GM21526 (cell line): Measurements from ENCODE around the gene IL6.

Experiments
- ATAC-seq: cut with Tn5 transposase; IDR thresholded peaks from one replicate; pipeline ENCODE4 v1.9.1; 2021; ENCODE audit warnings: moderate library complexity; ENCODE audit not compliant: unreplicated experiment, low FRiP score

The IL6 gene

DNA sequence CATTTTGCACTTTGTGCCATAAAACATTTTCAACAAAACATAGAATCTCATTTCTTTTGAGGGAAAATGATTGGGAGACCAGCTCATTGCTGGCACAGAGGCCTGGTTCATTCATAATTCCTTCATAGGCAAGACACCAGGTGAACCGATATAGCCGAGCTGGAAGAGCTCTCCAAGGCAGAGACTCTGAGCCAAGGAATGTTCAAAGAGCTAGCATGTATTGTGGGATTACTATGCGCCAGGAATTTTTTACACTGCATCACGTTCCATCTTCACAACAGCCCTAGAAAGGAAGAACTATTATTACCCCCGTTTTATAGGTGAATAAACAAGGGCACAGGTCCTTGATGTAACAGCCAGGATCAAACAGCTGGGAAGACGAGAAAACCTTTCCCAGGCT is 2.1 kb upstream of the IL6 start:
- ATAC-seq: no peak

DNA sequence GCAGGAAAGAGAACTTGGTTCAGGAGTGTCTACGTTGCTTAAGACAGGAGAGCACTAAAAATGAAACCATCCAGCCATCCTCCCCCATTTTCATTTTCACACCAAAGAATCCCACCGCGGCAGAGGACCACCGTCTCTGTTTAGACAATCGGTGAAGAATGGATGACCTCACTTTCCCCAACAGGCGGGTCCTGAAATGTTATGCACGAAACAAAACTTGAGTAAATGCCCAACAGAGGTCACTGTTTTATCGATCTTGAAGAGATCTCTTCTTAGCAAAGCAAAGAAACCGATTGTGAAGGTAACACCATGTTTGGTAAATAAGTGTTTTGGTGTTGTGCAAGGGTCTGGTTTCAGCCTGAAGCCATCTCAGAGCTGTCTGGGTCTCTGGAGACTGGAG is 1.4 kb upstream of the IL6 start:
- no peak for ATAC-seq

DNA sequence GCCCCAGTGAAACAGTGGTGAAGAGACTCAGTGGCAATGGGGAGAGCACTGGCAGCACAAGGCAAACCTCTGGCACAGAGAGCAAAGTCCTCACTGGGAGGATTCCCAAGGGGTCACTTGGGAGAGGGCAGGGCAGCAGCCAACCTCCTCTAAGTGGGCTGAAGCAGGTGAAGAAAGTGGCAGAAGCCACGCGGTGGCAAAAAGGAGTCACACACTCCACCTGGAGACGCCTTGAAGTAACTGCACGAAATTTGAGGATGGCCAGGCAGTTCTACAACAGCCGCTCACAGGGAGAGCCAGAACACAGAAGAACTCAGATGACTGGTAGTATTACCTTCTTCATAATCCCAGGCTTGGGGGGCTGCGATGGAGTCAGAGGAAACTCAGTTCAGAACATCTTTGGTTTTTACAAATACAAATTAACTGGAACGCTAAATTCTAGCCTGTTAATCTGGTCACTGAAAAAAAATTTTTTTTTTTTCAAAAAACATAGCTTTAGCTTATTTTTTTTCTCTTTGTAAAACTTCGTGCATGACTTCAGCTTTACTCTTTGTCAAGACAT is 574 bp upstream of the IL6 start:
- ATAC-seq: peak; percentile 84

DNA sequence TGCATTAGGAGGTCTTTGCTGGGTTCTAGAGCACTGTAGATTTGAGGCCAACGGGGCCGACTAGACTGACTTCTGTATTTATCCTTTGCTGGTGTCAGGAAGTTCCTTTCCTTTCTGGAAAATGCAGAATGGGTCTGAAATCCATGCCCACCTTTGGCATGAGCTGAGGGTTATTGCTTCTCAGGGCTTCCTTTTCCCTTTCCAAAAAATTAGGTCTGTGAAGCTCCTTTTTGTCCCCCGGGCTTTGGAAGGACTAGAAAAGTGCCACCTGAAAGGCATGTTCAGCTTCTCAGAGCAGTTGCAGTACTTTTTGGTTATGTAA is 675 bp downstream of the IL6 start:
- no peak for ATAC-seq

DNA sequence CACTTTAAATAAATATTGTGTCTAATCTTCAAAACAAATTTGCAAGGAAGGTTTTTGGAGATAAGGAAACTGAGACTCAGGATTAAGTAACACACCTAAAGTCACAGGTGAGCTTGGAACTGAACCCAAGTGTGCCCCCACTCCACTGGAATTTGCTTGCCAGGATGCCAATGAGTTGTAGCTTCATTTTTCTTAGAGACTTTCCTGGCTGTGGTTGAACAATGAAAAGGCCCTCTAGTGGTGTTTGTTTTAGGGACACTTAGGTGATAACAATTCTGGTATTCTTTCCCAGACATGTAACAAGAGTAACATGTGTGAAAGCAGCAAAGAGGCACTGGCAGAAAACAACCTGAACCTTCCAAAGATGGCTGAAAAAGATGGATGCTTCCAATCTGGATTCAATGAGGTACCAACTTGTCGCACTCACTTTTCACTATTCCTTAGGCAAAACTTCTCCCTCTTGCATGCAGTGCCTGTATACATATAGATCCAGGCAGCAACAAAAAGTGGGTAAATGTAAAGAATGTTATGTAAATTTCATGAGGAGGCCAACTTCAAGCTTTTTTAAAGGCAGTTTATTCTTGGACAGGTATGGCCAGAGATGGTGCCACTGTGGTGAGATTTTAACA is 1.5 kb downstream of the IL6 start:
- no peak for ATAC-seq

DNA sequence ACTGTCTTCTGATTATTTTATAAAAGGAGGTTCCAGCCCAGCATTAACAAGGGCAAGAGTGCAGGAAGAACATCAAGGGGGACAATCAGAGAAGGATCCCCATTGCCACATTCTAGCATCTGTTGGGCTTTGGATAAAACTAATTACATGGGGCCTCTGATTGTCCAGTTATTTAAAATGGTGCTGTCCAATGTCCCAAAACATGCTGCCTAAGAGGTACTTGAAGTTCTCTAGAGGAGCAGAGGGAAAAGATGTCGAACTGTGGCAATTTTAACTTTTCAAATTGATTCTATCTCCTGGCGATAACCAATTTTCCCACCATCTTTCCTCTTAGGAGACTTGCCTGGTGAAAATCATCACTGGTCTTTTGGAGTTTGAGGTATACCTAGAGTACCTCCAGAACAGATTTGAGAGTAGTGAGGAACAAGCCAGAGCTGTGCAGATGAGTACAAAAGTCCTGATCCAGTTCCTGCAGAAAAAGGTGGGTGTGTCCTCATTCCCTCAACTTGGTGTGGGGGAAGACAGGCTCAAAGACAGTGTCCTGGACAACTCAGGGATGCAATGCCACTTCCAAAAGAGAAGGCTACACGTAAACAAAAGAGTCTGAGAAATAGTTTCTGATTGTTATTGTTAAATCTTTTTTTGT is 2.3 kb downstream of the IL6 start:
- no peak for ATAC-seq

DNA sequence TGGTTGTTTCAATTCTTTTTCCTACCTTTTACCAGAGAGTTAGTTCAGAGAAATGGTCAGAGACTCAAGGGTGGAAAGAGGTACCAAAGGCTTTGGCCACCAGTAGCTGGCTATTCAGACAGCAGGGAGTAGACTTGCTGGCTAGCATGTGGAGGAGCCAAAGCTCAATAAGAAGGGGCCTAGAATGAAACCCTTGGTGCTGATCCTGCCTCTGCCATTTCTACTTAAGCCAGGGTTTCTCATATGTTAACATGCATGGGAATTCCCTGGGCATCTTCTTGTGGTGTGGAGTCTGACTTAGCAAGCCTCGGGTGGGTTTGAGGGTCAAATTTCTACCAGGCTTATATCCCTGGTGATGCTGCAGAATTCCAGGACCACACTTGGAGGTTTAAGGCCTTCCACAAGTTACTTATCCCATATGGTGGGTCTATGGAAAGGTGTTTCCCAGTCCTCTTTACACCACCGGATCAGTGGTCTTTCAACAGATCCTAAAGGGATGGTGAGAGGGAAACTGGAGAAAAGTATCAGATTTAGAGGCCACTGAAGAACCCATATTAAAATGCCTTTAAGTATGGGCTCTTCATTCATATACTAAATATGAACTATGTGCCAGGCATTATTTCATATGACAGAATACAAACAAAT is 3.2 kb downstream of the IL6 start:
- ATAC-seq: no peak

DNA sequence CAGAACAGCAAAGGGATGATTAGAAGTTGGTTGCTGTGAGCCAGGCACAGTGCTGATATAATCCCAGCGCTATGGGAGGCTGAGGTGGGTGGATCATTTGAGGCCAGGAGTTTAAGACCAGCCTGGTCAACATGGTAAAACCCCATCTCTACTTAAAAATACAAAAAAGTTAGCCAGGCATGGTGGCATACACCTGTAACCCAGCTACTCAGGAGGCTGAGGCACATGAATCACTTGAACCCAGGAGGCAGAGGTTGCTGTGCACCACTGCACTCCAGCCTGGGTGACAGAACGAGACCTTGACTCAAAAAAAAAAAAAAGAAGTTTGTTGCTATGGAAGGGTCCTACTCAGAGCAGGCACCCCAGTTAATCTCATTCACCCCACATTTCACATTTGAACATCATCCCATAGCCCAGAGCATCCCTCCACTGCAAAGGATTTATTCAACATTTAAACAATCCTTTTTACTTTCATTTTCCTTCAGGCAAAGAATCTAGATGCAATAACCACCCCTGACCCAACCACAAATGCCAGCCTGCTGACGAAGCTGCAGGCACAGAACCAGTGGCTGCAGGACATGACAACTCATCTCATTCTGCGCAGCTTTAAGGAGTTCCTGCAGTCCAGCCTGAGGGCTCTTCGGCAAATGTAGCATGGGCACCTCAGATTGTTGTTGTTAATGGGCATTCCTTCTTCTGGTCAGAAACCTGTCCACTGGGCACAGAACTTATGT is 4.1 kb downstream of the IL6 start:
- no peak for ATAC-seq

DNA sequence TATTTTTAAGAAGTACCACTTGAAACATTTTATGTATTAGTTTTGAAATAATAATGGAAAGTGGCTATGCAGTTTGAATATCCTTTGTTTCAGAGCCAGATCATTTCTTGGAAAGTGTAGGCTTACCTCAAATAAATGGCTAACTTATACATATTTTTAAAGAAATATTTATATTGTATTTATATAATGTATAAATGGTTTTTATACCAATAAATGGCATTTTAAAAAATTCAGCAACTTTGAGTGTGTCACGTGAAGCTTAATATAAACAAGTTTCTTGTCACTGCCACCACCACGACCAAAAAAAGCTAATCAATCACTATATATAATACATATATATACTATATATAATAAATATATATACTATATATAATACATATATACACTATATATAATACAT is 4.8 kb downstream of the IL6 start:
- ATAC-seq: no peak

DNA sequence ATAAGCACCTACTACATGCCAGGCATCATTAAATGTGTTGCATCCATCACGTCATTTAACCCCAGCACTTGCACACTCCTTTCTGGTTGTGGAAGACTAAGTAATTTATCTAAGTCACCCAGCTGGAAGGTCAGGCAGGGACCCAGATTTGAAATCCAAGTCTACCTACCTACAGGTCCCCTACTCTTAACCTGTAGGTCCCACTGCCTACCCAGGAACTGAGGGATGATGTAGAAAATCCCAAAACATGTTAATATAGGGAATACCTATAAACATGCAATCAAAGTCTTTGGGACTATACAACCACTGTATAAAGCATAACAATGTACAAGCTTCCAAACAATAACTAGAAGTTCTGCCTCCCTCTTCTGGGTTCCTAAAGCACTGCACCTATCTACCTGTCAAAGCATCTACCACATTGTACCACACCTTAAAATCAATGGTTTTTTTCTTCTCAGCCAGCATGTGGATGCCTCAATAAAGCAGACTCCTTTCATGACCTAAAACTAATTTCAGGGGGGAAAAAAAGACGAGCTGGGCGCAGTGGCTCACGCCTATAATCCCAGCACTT is 5.6 kb downstream of the IL6 start:
- ATAC-seq: no peak

DNA sequence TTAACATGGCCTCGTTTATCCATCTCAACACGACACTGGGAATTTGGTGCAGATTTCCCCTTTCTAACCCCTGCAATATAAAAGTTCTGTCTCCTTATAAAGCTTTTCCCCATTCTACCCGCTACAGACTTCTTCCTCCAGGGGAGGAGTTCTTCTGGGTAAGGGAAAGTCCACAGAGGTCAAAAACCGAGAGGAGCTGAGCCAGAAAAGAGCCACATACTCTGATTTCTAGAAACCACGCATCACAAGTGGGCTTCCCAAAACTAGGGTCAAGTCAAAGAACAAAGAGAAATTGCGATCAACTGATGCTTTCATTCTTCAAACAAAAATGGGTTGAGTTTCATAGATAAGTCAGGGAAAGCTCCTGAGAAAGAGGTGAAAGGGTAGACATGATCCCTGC is 6.8 kb downstream of the IL6 start:
- no peak for ATAC-seq

DNA sequence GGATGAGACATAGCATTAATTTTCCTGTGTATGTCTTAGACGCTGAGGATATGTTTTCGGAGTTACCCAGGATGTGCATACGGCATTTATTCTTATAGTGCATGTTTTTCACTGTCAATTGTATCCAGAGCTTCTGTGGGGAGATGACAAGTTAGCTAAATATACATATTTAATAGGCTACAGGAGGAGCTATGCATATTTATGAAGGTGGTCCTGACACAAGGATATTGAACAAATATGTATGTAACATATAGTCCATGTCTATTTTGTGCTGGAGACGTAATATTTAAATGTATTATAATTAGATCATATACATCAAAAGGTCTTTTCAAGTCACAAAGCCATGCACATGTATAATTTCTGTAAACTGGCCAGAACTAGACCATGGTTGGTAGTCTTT is 16.0 kb downstream of the IL6 start:
- ATAC-seq: no peak

DNA sequence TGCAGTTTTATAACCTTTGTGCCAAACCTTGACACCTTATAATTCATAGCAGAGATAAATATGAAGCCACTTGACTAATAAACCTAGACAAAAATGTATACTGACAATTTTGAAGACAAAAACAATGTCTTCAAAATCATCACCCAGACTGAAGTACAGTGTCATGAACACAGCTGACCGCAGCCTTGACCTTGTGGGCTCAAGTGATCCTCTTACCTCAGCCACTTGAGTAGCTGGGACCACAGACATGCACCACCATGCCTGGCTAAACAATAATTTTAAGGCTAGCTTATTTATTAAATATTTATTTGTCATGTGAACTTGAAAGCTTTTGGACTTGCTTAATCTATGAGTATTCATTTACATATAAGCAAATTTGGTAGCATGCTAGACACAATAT is 24.3 kb downstream of the IL6 start:
- ATAC-seq: no peak

DNA sequence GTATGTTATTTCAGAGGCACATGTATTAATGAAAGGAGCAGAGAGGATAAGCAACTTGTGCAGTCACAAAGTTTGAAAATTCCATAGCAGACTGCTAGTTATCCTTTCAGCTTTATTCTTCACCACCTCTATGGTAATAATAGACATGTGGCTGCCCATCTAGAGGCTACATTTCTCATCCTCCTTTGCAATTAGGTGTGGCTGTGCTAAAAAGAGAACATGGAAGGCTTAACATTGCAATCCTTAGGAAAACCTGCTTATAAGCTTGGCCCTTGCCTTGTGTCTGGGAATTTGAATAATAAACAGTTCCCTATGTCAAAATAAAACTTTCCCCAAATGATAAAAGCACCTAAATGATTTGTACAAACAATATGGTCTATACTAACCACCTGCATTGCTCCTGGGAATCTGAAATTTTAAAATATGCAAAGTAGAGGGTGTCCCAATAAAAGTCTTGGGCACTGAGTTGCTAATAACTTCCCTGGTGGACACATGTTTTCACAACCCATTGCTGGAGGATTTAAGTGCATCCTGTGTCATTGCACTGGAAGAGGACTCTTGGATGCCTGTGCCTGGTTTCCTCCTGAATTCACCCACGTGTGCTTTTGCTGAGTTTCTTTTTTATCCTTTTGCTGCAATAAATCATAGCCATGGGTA is 30.5 kb downstream of the IL6 start:
- no peak for ATAC-seq

DNA sequence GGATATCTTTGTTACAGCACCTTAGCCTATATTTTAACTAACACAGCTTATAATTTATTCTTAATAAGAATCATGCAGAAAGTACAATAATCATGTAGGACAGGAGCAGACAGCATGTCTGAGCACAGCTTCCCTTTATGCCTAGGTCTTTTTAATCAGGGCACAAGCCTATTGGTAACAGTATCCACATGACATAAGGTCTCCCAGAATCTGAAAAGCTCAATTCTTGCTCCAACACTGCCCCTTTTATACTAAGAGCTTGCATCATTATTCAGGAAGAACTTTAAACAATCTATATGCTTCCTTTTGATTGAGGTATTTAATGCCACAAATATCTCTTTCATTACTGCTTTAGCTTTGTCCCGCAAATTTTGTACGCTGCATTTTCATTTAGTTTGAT is 31.6 kb downstream of the IL6 start:
- ATAC-seq: no peak

DNA sequence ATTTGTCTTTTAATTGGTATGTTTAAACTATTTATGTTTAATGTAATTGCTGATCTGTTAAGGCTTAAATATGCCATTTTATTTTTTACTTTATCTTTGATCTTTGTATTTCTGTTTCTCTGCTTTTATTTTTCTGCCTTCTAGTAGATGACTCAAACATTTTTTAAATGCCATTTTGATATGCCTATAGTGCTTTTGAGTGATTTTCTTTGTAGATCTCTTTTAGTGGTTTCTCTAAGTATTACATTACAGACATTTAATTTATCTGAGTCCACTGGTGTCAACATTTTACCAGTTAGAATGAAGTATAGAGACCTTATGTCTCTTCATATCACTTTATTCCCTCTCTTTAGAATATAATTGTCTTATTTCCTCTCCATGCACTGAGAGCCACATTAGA is 32.7 kb downstream of the IL6 start:
- ATAC-seq: no peak

DNA sequence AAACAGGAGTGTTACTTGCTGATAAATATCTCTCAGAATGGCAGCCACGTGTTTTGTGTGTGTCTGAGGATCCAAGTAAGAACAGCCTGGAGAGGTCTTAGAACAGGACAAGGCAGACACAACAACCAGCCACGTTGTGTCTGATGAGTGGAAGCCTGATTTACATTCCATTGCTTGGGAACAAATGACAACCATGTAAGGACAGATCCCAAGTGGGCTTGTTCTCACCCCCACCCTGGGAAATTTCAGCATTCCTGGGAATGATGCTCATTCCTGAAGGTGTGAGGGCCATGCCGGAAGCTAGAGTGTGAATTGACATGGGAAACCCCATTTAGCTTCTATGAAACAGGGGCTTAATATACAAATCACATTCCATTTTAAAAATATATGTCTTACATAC is 35.9 kb downstream of the IL6 start:
- ATAC-seq: no peak

DNA sequence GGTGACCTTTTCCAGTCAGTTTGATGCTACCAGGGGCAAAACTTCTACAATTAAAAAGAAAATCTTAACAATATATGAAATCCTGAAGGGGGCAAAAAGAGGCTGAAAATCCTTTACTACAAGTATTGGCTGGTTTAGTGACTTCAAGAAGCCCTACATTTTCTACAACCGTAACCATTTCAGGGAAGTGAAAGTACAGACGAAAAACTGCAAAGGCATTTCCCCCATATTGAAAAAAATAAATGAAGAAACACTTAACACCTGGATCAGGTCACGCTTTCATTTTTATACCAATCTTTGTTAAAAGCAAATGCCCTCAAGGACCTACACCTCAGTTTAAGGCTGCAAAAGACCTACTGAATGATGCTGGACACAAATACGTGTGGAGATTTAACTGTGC is 38.6 kb downstream of the IL6 start:
- peak; percentile 94 for ATAC-seq

DNA sequence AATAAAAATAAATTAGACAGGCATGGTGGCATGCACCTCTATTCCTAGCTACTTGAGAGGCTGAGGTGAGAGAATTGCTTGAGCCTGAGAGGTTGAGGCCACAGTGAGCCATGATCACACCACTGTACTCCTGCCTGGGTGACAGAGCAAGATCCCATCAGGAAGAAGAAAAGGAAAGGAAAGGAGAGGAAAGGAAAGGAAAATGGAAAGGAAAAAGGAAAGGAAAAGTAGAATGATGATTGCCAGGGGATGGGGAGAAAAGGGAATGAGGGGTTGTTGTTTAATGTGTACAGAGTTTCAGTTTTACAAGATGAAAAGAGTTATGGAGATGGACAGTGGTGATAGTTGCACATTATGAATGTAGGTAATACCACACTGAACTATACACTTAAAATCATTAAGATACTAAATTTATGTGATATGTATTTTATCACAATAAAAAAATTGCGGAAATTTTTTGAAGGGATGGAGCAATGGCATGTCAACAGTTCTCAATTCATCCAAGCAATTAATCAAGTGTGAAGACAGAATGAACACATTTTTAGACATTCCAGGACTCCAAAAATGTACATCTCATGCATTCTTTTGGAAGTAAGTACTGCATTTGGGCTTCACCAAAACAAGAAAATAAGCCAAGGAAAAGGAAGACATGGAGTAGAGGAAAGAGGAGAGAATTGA is 44.3 kb downstream of the IL6 start:
- ATAC-seq: no peak

DNA sequence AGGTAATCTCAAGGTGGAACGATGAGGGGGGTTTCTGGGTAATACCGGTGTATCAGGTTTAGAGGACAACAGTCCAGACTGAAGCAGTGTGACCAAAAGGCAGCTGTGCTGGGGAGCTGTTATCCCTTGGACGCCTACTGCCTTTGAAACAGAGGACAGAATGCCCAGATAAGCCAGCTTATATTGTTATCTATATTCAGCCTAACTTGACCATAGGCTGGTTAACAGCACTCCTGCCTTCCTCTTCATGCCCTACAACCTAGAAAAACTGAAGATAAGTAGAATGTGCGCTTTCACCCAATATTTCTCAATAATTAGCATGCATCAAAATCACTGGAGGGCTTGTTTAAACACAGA is 44.9 kb downstream of the IL6 start:
- ATAC-seq: no peak
